Neutrophil (primary cell): Measurements from ENCODE around the gene GTF2A1L.

Experiments
- H3K27ac ChIP-seq: fragments of 200-600 bp; sonication (generic); 2 replicates; pipeline ENCODE4 v1.5.1; 2016; ENCODE audit warnings: mild to moderate bottlenecking, moderate library complexity
- H3K27me3 ChIP-seq: fragments of 200-600 bp; sonication (generic); 2 replicates; pipeline ENCODE4 v1.6.0; 2016; ENCODE audit warnings: mild to moderate bottlenecking
- H3K36me3 ChIP-seq: fragments of 200-600 bp; sonication (generic); 2 replicates; pipeline ENCODE4 v1.5.1; 2017
- H3K4me1 ChIP-seq, 2 experiments: fragments of 200-600 bp in 1 of 2; sonication (generic) in 1 of 2; 1 replicate in 1 of 2; 2 replicates in 1 of 2; pipeline versions ENCODE4 v1.5.1 to v1.6.1; 2013 to 2016; ENCODE audit warnings: low read depth in 1 of 2, low read length in 1 of 2, mild to moderate bottlenecking in 1 of 2, moderate library complexity in 1 of 2; ENCODE audit not compliant: control insufficient read depth in 1 of 2, insufficient read depth in 1 of 2
- H3K4me3 ChIP-seq, 2 experiments: fragments of 200-600 bp in 1 of 2; sonication (generic) in 1 of 2; 1 replicate in 1 of 2; 2 replicates in 1 of 2; pipeline ENCODE4 v1.5.1; 2013 to 2016; ENCODE audit warnings: low read depth in 1 of 2, low read length in 1 of 2, mild to moderate bottlenecking in 1 of 2, moderate library complexity in 1 of 2
- H3K9me3 ChIP-seq: fragments of 200-600 bp; sonication (generic); 2 replicates; pipeline ENCODE4 v1.5.1; 2016
- CTCF ChIP-seq: fragments of 200-600 bp; sonication (generic); IDR thresholded peaks from 2 replicates; pipeline ENCODE4 v1.5.1; 2016; ENCODE audit warnings: antibody characterized with exemption

The GTF2A1L gene

GRCh38 chr2:48600204-48600813 is 17.3 kb upstream of the GTF2A1L start:
- Histone ChIP-seq H3K27me3 (no peaks in the 10 kb centered on the region), H3K4me3 (no peak overlapping the region), H3K36me3 (no peaks in the 10 kb centered on the region), H3K9me3 (no peaks in the 10 kb centered on the region), H3K4me1 (no peaks in the 10 kb centered on the region), H3K27ac (no peak overlapping the region)
- no peak for TF ChIP-seq CTCF

DNA sequence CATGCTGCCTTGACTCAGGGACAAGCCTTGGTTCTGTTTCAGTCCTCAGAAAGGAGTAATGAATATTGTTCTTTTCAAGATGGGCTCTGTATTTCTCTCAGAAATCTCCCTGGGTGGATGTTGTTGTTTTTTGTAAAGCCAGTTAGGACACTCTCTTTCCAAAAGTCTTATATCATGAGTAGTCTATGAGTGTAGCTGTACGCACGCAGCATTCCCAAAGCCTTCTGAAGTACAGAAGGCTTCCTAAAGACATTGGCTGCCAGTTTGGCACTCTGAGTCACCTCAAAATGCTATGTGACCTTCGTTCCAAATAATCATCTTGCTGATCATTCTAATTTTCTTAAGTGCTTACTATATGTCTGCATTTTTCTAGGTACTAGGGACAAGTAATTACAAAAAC is 16.7 kb upstream of the GTF2A1L start:
- Histone ChIP-seq H3K27me3 (no peaks in the 10 kb centered on the region), H3K27ac (no peak overlapping the region), H3K4me1 (no peaks in the 10 kb centered on the region)

GRCh38 chr2:48601349-48601748 is 16.3 kb upstream of the GTF2A1L start:
- no peak overlapping the region for H3K27ac ChIP-seq
- H3K36me3 ChIP-seq: no peaks in the 10 kb centered on the region
- no peaks in the 10 kb centered on the region for H3K4me1 ChIP-seq

More for the DNA sequence above, 16.7 kb upstream of the GTF2A1L start:
- Histone ChIP-seq H3K36me3 (no peaks in the 10 kb centered on the region), H3K9me3 (no peaks in the 10 kb centered on the region), H3K4me3 (no peak overlapping the region)
- TF ChIP-seq CTCF: no peak

GRCh38 chr2:48605482-48606175 is 12.0 kb upstream of the GTF2A1L start:
- TF ChIP-seq CTCF: no peak
- Histone ChIP-seq H3K27ac (no peak overlapping the region), H3K9me3 (no peaks in the 10 kb centered on the region), H3K4me1 (no peaks in the 10 kb centered on the region), H3K36me3 (no peaks in the 10 kb centered on the region), H3K4me3 (no peak overlapping the region), H3K27me3 (no peaks in the 10 kb centered on the region)

More at GRCh38 chr2:48601349-48601748, 16.3 kb upstream of the GTF2A1L start:
- Histone ChIP-seq H3K27me3 (no peaks in the 10 kb centered on the region), H3K4me3 (no peak overlapping the region), H3K9me3 (no peaks in the 10 kb centered on the region)
- no peak for TF ChIP-seq CTCF

GRCh38 chr2:48607307-48608014 is 10.2 kb upstream of the GTF2A1L start:
- Histone ChIP-seq H3K4me1 (no peaks in the 10 kb centered on the region), H3K27me3 (no peaks in the 10 kb centered on the region), H3K27ac (no peak overlapping the region), H3K9me3 (no peaks in the 10 kb centered on the region), H3K36me3 (no peaks in the 10 kb centered on the region), H3K4me3 (no peak overlapping the region)
- TF ChIP-seq CTCF: no peak
